NCI-H2029 (cell line): ENCODE data around the gene S100A7.
"Not testable (repeated sequence)": the region's sequence is repeated elsewhere in the genome, so short reads cannot be mapped to it uniquely, and the experiment has no call there.

Source experiments
- DNase-seq: peaks from one replicate; lab custom pipeline; 2025; lab: John Stamatoyannopoulos, UW

The S100A7 gene

GRCh38 chr1:153476491-153477093, 16.1 kb upstream of the S100A7 start:
- no peak for DNase-seq

DNA sequence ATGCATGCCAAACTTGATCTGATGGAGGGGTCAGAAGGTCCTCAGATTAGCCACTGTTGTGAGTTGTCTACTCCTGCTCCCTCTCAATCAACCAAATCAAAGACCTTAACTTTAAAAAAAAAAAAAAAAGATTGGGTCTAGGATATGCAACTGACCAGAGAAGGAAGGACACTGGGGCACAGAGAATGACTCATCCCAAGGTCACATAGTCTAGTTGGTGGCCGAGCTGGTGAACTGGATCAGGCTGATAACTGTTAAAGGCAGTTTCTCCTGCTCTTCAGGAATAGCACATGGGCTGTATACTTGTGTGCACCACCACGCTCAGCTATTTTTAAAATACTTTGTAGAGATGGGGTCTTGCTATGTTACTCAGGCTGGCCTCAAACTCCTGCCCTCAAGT, 14.8 kb upstream of the S100A7 start:
- DNase-seq = no peak

- no peak for DNase-seq
These were observed 13.9 kb upstream of the S100A7 start for GRCh38 chr1:153474347-153474746.

- no peak for DNase-seq
These were observed 10.3 kb upstream of the S100A7 start for GRCh38 chr1:153470707-153471106.

DNA sequence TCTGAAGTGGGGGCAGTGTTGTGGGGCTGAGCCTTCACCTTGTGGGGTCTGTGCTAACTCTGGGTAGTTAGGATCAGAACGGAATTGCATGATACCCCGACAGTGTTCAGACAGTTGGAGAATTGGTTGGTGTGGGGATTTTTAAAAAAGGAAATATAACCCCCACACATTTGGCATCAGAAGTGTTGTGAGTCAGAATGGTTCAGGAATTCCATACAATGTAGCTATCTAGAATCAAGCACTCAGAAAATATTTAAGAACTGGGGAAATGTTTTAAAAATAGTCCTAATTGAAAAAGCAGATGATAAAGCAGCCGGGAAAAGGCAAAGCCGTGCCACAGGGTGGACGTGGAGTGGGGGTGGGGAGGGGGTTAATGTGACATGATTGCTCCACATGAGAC, 6.5 kb upstream of the S100A7 start:
- DNase-seq = no peak

- peak; percentile 2 for DNase-seq
These were observed 5.6 kb upstream of the S100A7 start for GRCh38 chr1:153465811-153466636.

GRCh38 chr1:153462741-153463140, 2.3 kb upstream of the S100A7 start:
- not testable (repeated sequence) for DNase-seq

GRCh38 chr1:153459655-153460054, 796 bp downstream of the S100A7 start:
- no peak for DNase-seq

DNA sequence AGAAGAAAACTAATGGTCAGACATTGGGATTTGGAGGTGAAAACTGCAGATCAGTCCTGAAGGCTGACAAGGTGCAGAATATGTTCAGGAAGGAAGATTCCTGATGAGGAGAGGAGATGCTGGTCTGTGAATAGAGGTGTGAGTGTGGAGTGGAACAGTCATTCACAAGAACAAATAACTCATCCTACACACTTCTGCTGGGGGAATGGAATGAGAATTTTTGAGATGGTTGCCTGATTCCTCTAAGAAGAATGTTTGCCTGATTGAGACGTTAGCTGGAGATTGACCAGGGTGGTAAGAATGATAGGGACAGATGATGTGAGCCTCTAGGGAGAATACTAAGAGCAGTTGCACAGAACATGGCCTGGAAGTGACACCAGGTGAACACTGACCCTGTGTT, 4.1 kb downstream of the S100A7 start:
- DNase-seq = no peak

- not testable (repeated sequence) for DNase-seq
These were observed 11.6 kb downstream of the S100A7 start for GRCh38 chr1:153448851-153449250.

GRCh38 chr1:153447498-153448170, 12.8 kb downstream of the S100A7 start:
- DNase-seq = no peak

- no peak for DNase-seq
These were observed 16.4 kb downstream of the S100A7 start for GRCh38 chr1:153444078-153444477.

DNA sequence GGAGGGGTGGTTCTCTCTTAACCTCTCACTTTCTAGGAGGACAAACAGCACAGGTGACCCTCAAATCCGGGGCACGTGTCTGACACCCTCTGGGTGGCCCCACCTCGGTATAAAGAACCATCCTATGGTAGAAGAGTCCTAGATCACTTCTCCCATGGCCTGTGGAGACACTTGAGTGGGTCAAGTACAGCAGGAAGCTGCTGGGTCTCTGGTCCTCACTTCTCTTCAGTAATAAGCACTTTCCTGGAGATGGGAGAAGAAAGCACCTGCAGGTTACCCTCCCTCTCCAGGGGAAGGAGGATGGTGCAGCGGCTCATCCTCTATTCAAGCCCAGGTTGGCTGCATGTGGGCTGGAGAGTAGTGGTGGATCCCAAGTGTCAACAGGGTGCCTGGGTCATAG, 17.0 kb downstream of the S100A7 start:
- no peak for DNase-seq

GRCh38 chr1:153441238-153441755, 19.2 kb downstream of the S100A7 start:
- peak; percentile 77 for DNase-seq

DNA sequence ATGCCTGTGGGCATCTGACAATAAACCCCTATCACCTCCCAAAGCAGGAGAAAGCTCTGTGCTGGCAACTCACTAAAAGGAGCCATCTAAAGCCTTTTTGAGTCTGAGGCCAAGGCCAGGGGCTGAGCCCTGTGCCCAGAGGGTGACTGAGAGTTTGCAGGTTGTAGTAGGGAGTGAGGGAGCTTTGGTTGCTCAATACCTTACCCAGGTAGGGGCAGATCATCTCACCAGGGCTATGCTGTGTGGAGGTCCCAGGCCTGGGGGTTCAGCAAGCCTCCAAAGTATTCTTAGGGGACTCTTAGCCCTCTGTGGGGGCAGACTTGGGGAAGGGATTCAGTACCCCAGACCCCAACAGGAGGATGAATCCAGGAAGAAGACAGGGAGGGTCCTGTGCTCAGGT, 21.2 kb downstream of the S100A7 start:
- DNase-seq = no peak

- no peak for DNase-seq
These were observed 21.9 kb downstream of the S100A7 start for GRCh38 chr1:153438599-153438998.

- no peak for DNase-seq
These were observed 23.2 kb downstream of the S100A7 start for GRCh38 chr1:153437236-153437635.

DNA sequence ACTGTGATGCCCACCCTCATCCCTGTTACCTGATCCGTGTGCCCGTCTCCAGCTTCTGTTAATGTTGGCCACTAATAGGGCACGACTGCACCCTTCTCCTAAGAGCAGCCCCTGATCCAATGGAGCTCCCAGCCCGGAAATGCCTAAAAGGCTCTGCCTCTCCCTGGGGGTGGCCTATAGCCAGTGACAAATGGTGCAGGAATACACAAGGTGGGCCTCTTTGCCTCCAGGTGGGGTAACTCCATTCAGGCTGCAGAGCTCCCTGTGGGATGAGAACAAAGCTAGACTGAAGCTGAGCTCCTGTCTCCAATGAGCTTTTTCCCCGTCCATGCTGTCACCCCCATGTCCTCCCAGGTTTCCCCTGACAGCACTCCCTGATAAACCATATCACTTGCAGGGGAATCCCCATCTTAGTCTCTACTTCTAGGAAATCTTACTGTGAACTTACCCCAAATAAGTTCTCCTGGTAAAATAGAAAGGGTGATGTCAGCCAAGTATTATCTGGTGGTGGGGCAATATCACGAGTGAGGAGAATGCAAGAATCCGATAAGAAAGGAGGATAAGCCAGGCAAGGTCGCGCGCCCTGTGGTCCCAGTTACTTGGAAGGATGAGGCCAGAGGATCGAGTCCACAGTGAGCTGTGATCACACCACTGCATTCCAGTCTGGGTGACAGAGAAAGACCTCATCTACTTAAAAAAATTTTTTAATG, 25.6 kb downstream of the S100A7 start:
- no peak for DNase-seq

DNA sequence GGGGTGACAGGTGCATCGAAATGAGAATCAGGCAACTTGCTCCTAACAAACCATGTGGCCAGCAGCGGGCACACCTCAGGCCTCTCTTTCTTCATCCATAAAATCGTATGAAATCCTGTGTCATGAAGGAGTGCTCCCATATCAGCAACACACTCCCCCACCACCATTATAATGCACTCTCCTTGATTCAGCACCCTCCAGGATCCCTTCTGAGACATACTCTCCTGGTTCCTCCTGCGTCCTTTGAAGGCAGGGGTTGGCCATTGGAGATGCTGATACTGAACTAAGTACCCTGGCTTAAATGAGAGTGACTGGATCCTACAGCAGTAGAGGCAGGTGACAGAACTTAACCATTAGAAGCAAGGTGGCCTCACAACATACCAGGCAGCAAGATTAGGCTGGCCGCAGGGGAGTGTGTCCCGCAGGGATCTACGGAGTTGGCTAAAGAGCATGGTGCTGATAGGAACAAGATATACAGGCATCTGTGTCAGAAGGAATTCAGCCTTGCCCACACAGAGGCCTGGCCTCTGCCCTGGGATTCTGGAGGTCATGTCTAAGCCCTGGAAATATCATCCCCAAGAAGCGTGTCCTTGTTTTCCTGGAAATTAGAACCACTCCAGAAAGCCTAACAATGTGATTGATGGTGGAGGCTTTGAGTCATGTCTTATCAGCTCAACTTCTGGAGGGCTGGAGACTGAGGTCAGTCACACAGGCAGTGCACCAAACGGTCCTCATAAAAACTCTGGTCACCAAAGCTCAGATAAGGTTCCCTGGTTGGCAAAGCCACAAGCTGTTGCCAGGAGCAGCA, 27.4 kb downstream of the S100A7 start:
- DNase-seq = no peak

DNA sequence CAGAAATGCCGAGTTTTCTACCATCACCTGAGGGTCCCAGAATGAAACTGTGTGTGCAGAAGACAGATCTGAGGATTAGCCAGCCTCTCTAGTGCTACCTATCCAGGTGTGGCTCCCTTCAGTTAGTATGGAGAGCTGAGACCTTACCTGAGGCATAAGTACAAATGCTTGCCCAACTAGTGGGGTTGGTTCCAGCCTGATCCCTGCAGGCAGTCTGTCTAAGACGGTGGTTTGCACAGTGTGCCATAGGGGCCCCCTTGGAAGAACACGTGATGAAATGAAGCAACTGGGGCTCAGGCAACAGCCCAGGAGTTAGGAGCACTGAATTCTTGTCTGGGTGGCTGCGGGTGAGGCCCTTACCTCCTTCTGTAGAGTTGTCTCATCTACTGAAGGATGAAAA, 28.5 kb downstream of the S100A7 start:
- no peak for DNase-seq

- DNase-seq = no peak
These were observed 29.0 kb downstream of the S100A7 start for GRCh38 chr1:153431427-153431826.
